ENCODE measurements around the gene KIF13A.
"Not testable (repeated sequence)": the region's sequence is repeated elsewhere in the genome, so short reads cannot be mapped to it uniquely, and the experiment has no call there.

The KIF13A gene

GRCh38 chr6:17744019-17744756 lies 243.2 kb downstream of the KIF13A start:
- Mint-ChIP-seq H3K27me3 (peaks cover 0 to 10% of the 10 kb centered on the region in 2 donors), H3K27ac (no peak overlapping the region), H3K4me3 (no peak overlapping the region), H3K36me3 (ENCODE audit: insufficient read depth) (no peaks in the 10 kb centered on the region), H3K9me3 (peaks cover 0 to 2% of the 10 kb centered on the region in 2 donors), H3K4me1 (ENCODE audit: low read depth in 2 of 2) (peaks cover 0 to 3% of the 10 kb centered on the region in 2 donors)
- DNase-seq (no peak), ATAC-seq (replicated peaks) (no peak)

- no peak for ATAC-seq (replicated peaks)
- DNase-seq = no peak
- H3K36me3 Mint-ChIP-seq (ENCODE audit: insufficient read depth) = no peaks in the 10 kb centered on the region
- H3K27ac Mint-ChIP-seq = no peak overlapping the region
- peaks cover 0 to 10% of the 10 kb centered on the region in 2 donors for H3K27me3 Mint-ChIP-seq
- no peak overlapping the region for H3K4me3 Mint-ChIP-seq
- H3K4me1 Mint-ChIP-seq (ENCODE audit: low read depth in 2 of 2) = peaks cover 0 to 3% of the 10 kb centered on the region in 2 donors
- H3K9me3 Mint-ChIP-seq = peaks cover 0 to 4% of the 10 kb centered on the region in 2 donors
Measured at GRCh38 chr6:17741507-17741906, 245.9 kb downstream of the KIF13A start.

- Mint-ChIP-seq H3K36me3 (ENCODE audit: insufficient read depth) (no peaks in the 10 kb centered on the region), H3K4me3 (no peak overlapping the region), H3K4me1 (ENCODE audit: low read depth in 2 of 2) (peaks cover 0 to 3% of the 10 kb centered on the region in 2 donors), H3K27ac (no peak overlapping the region), H3K9me3 (peaks cover 0 to 4% of the 10 kb centered on the region in 2 donors), H3K27me3 (peaks cover 0 to 10% of the 10 kb centered on the region in 2 donors)
- DNase-seq (no peak), ATAC-seq (replicated peaks) (no peak)
Measured at GRCh38 chr6:17740559-17741220, 246.7 kb downstream of the KIF13A start.

GRCh38 chr6:17737704-17738252 lies 249.7 kb downstream of the KIF13A start:
- peaks cover 0 to 10% of the 10 kb centered on the region in 2 donors for H3K27me3 Mint-ChIP-seq
- H3K36me3 Mint-ChIP-seq (ENCODE audit: insufficient read depth) = no peaks in the 10 kb centered on the region
- no peak overlapping the region for H3K4me3 Mint-ChIP-seq
- no peaks in the 10 kb centered on the region for H3K4me1 Mint-ChIP-seq (ENCODE audit: low read depth in 2 of 2)
- H3K27ac Mint-ChIP-seq = no peak overlapping the region
- ATAC-seq (replicated peaks) = no peak
- DNase-seq = no peak
- peaks cover 0 to 4% of the 10 kb centered on the region in 2 donors for H3K9me3 Mint-ChIP-seq

- H3K9me3 Mint-ChIP-seq = not testable (repeated sequence)
Measured at GRCh38 chr6:17735311-17735710, 252.1 kb downstream of the KIF13A start.

GRCh38 chr6:17730078-17730704 lies 257.2 kb downstream of the KIF13A start:
- no peak for ATAC-seq (replicated peaks)

More at GRCh38 chr6:17735311-17735710, 252.1 kb downstream of the KIF13A start:
- not testable (repeated sequence) for H3K4me3 Mint-ChIP-seq; DNase-seq; H3K27ac Mint-ChIP-seq; ATAC-seq (replicated peaks); H3K36me3 Mint-ChIP-seq (ENCODE audit: insufficient read depth); H3K4me1 Mint-ChIP-seq (ENCODE audit: low read depth in 2 of 2); H3K27me3 Mint-ChIP-seq

GRCh38 chr6:17729223-17730077 lies 258.0 kb downstream of the KIF13A start:
- Mint-ChIP-seq H3K27ac (no peak overlapping the region), H3K9me3 (no peaks in the 10 kb centered on the region), H3K27me3 (no peaks in the 10 kb centered on the region), H3K36me3 (ENCODE audit: insufficient read depth) (no peaks in the 10 kb centered on the region), H3K4me3 (no peak overlapping the region), H3K4me1 (ENCODE audit: low read depth in 2 of 2) (no peaks in the 10 kb centered on the region)
- ATAC-seq (replicated peaks) = no peak
- no peak for DNase-seq

More at GRCh38 chr6:17730078-17730704, 257.2 kb downstream of the KIF13A start:
- Mint-ChIP-seq H3K27ac (no peak overlapping the region), H3K9me3 (no peaks in the 10 kb centered on the region), H3K36me3 (ENCODE audit: insufficient read depth) (no peaks in the 10 kb centered on the region), H3K4me3 (no peak overlapping the region), H3K27me3 (no peaks in the 10 kb centered on the region), H3K4me1 (ENCODE audit: low read depth in 2 of 2) (no peaks in the 10 kb centered on the region)
- DNase-seq = no peak

- DNase-seq (no peak), ATAC-seq (replicated peaks) (no peak)
- H3K9me3 Mint-ChIP-seq = no peaks in the 10 kb centered on the region
- H3K4me3 Mint-ChIP-seq = no peak overlapping the region
- no peak overlapping the region for H3K27ac Mint-ChIP-seq
- no peaks in the 10 kb centered on the region for H3K4me1 Mint-ChIP-seq (ENCODE audit: low read depth in 2 of 2)
- no peaks in the 10 kb centered on the region for H3K36me3 Mint-ChIP-seq (ENCODE audit: insufficient read depth)
- H3K27me3 Mint-ChIP-seq = no peaks in the 10 kb centered on the region
Measured at GRCh38 chr6:17728551-17729222, 258.7 kb downstream of the KIF13A start.

GRCh38 chr6:17725083-17725482 lies 262.4 kb downstream of the KIF13A start:
- DNase-seq (no peak), ATAC-seq (replicated peaks) (no peak)
- no peaks in the 10 kb centered on the region for H3K36me3 Mint-ChIP-seq (ENCODE audit: insufficient read depth)
- peaks cover 5 to 21% of the 10 kb centered on the region in 2 donors for H3K27me3 Mint-ChIP-seq
- no peak overlapping the region for H3K4me3 Mint-ChIP-seq
- no peaks in the 10 kb centered on the region for H3K9me3 Mint-ChIP-seq
- no peaks in the 10 kb centered on the region for H3K4me1 Mint-ChIP-seq (ENCODE audit: low read depth in 2 of 2)
- H3K27ac Mint-ChIP-seq = no peak overlapping the region

GRCh38 chr6:17724341-17724740 lies 263.1 kb downstream of the KIF13A start:
- DNase-seq (no peak), ATAC-seq (replicated peaks) (no peak)
- H3K4me1 Mint-ChIP-seq (ENCODE audit: low read depth in 2 of 2) = no peaks in the 10 kb centered on the region
- H3K4me3 Mint-ChIP-seq = no peak overlapping the region
- H3K9me3 Mint-ChIP-seq = no peaks in the 10 kb centered on the region
- H3K36me3 Mint-ChIP-seq (ENCODE audit: insufficient read depth) = no peaks in the 10 kb centered on the region
- no peak overlapping the region for H3K27ac Mint-ChIP-seq
- peaks cover 5 to 21% of the 10 kb centered on the region in 2 donors for H3K27me3 Mint-ChIP-seq

GRCh38 chr6:17721671-17722070 lies 265.8 kb downstream of the KIF13A start:
- H3K4me3 Mint-ChIP-seq = no peak overlapping the region
- H3K9me3 Mint-ChIP-seq = no peaks in the 10 kb centered on the region
- no peak overlapping the region for H3K27ac Mint-ChIP-seq
- H3K27me3 Mint-ChIP-seq = peaks cover 5 to 21% of the 10 kb centered on the region in 2 donors
- ATAC-seq (replicated peaks) (no peak), DNase-seq (no peak)
- no peaks in the 10 kb centered on the region for H3K36me3 Mint-ChIP-seq (ENCODE audit: insufficient read depth)
- no peaks in the 10 kb centered on the region for H3K4me1 Mint-ChIP-seq (ENCODE audit: low read depth in 2 of 2)

GRCh38 chr6:17719323-17720041 lies 268.0 kb downstream of the KIF13A start:
- H3K4me1 Mint-ChIP-seq (ENCODE audit: low read depth in 2 of 2) = peaks cover 8% of the 10 kb centered on the region in 2 donors
- H3K27me3 Mint-ChIP-seq = peaks cover 5 to 21% of the 10 kb centered on the region in 2 donors
- no peak for DNase-seq
- no peak for ATAC-seq (replicated peaks)
- no peak overlapping the region for H3K27ac Mint-ChIP-seq
- H3K4me3 Mint-ChIP-seq = no peak overlapping the region
- H3K36me3 Mint-ChIP-seq (ENCODE audit: insufficient read depth) = no peaks in the 10 kb centered on the region
- H3K9me3 Mint-ChIP-seq = no peaks in the 10 kb centered on the region

All from effector memory CD8-positive, alpha-beta T cell (primary cell).